Measurements from ENCODE around the gene MYH15. TPM values are rescaled to one million over a fixed set of nuclear protein-coding genes. Genes with fewer than 3 reads are reported as not detected.

MYH15 gene
- total and polyA plus RNA-seq, 8 donors = 0.05 to 0.37 (median 0.11) TPM; not detected in 4

DNA sequence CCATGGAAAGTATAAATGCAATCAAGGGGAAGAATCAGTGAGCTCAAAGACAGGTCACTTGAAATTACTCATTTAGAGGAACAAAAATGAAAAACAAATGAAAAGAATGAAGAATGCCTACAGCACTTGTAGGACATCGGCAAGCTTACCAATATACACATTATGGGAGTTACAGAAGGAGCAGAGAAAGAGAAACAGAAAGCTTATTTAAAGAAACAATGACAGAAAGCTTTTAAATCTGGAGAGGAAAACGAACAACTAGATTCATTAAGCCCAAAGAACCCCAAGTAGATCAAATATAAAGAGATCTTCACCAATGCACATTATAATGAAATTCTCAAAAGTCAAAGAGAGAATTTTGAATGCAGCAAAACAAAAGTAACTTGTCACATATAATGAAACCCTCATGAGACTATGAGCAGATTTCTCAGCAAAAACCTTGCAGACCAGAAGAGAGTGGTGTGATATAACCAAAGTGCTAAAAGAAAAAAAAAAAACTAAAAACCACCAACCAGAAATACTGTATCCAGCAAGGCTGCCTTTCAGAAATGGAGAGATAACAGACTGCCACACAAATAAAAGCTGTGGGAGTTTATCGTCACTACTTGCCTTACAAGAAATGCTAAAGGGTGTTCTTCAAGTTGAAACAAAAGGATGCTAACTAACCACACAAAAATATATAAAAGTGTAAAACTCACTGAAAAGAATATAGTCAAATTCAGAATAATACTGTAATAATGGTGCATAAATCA, 63.1 kb downstream of the MYH15 start:
- no peaks in the 10 kb centered on the region for H3K4me1 ChIP-seq
- H3K27me3 ChIP-seq = no peaks in the 10 kb centered on the region
- 78 to 94% (median 89%) methylated on average over 3 of the region's 3 CpGs for WGBS, 5 donors
- peaks cover 0 to 19% (median 17%) of the 10 kb centered on the region in 4 donors for H3K9me3 ChIP-seq
- intact Hi-C loops (cut with DNase I; ENCODE audit: low total_unique reads) = no loop called here
- TF ChIP-seq EP300 (IDR thresholded peaks at IDR 0.05) = no peak
- TF ChIP-seq POLR2AphosphoS5 (IDR thresholded peaks at IDR 0.05) = no peak
- no peak for TF ChIP-seq POLR2A (IDR thresholded peaks at IDR 0.05)
- TF ChIP-seq CTCF (IDR thresholded peaks at IDR 0.05) = no peak
- no peak overlapping the region for H3K4me3 ChIP-seq
- no peak for DNase-seq
- no peaks in the 10 kb centered on the region for H3K36me3 ChIP-seq
- H3K27ac ChIP-seq = no peak overlapping the region

GRCh38 chr3:108442281-108442680, 68.1 kb downstream of the MYH15 start:
- intact Hi-C loops (cut with DNase I; ENCODE audit: low total_unique reads) = no loop called here

DNA sequence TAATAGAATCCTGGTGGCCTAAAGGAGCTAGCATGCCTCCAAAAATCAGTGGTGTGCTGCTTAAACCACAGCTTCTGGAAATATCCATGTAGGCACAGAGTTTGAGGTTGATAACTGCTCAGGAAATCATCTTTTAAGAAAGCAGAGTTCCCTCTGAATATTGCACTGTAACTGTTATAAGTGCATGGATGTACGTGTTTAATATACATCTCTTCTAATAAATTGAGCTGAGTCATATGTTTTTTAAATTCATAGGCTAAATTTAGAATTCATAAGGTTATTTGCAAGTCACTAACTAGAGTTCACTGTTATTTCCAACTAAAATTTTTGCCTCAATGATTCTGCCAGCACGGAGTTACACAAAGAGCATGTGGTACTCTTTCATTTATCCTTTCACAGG, 68.9 kb downstream of the MYH15 start:
- no peak overlapping the region for H3K4me3 ChIP-seq
- no peaks in the 10 kb centered on the region for H3K36me3 ChIP-seq
- H3K27ac ChIP-seq = no peak overlapping the region
- no peaks in the 10 kb centered on the region for H3K27me3 ChIP-seq
- no peak for DNase-seq
- no peaks in the 10 kb centered on the region for H3K4me1 ChIP-seq
- intact Hi-C loops (cut with DNase I; ENCODE audit: low total_unique reads) = no loop called here
- 68 to 81% (median 78%) methylated on average over 2 of the region's 2 CpGs for WGBS, 5 donors
- H3K9me3 ChIP-seq = peaks cover 0 to 8% (median 7%) of the 10 kb centered on the region in 4 donors
- TF ChIP-seq POLR2A (IDR thresholded peaks at IDR 0.05) (no peak), EP300 (IDR thresholded peaks at IDR 0.05) (no peak), POLR2AphosphoS5 (IDR thresholded peaks at IDR 0.05) (no peak), CTCF (IDR thresholded peaks at IDR 0.05) (no peak)

More at GRCh38 chr3:108442281-108442680, 68.1 kb downstream of the MYH15 start:
- DNase-seq = no peak
- 53 to 68% (median 63%) methylated on average over 2 of the region's 2 CpGs for WGBS, 5 donors
- no peaks in the 10 kb centered on the region for H3K36me3 ChIP-seq
- no peak for TF ChIP-seq POLR2AphosphoS5 (IDR thresholded peaks at IDR 0.05)
- no peak for TF ChIP-seq POLR2A (IDR thresholded peaks at IDR 0.05)
- TF ChIP-seq EP300 (IDR thresholded peaks at IDR 0.05) = no peak
- no peak for TF ChIP-seq CTCF (IDR thresholded peaks at IDR 0.05)
- H3K9me3 ChIP-seq = peaks cover 0 to 15% (median 14%) of the 10 kb centered on the region in 4 donors
- H3K27me3 ChIP-seq = no peaks in the 10 kb centered on the region
- no peak overlapping the region for H3K4me3 ChIP-seq
- no peak overlapping the region for H3K27ac ChIP-seq
- no peaks in the 10 kb centered on the region for H3K4me1 ChIP-seq

- 75 to 84% (median 80%) methylated on average over 7 of the region's 7 CpGs for WGBS, 5 donors
Measured at GRCh38 chr3:108441071-108441507, 69.3 kb downstream of the MYH15 start.

More at GRCh38 chr3:108441071-108441507, 69.3 kb downstream of the MYH15 start:
- TF ChIP-seq POLR2AphosphoS5 (IDR thresholded peaks at IDR 0.05) (no peak), EP300 (IDR thresholded peaks at IDR 0.05) (no peak), POLR2A (IDR thresholded peaks at IDR 0.05) (no peak), CTCF (IDR thresholded peaks at IDR 0.05) (no peak)
- Histone ChIP-seq H3K4me3 (no peak overlapping the region), H3K27ac (no peak overlapping the region), H3K27me3 (no peaks in the 10 kb centered on the region), H3K36me3 (no peaks in the 10 kb centered on the region), H3K4me1 (no peaks in the 10 kb centered on the region), H3K9me3 (peaks cover 0 to 4% (median 3%) of the 10 kb centered on the region in 4 donors)
- DNase-seq = peak in 1 of 2 donors; percentile 20
- intact Hi-C loops (cut with DNase I; ENCODE audit: low total_unique reads) = no loop called here
